ENCODE measurements around the gene CEBPE.

CEBPE gene

GRCh38 chr14:23126548-23127278, 7.7 kb upstream of the CEBPE start:
- Histone ChIP-seq H3K27me3 (ENCODE audit: low read length) (no peaks in the 10 kb centered on the region), H3K9ac (ENCODE audit: low read length) (no peak overlapping the region), H3K4me2 (ENCODE audit: low read depth, low read length, poor library complexity, severe bottlenecking) (no peak overlapping the region), H3K27ac (ENCODE audit: low read depth, low read length) (no peak overlapping the region), H4K20me1 (ENCODE audit: low read depth, low read length) (no peaks in the 10 kb centered on the region), H3K36me3 (ENCODE audit: low read length) (no peaks in the 10 kb centered on the region), H3K4me3 (ENCODE audit: insufficient read depth, low read length, poor library complexity, severe bottlenecking) (no peak overlapping the region), H3F3A (ENCODE audit: insufficient read depth) (no peaks in the 10 kb centered on the region), H3K79me2 (ENCODE audit: insufficient read depth, low read length) (no peaks in the 10 kb centered on the region), H2AFZ (ENCODE audit: low read depth, low read length, severe bottlenecking) (no peak overlapping the region), H3K9me2 (replicated peaks; ENCODE audit: insufficient read depth, low read length) (no peaks in the 10 kb centered on the region), H3K9me3 (ENCODE audit: insufficient read depth, low read length) (no peaks in the 10 kb centered on the region)
- no peak for TF ChIP-seq CTCF (IDR thresholded peaks at IDR 0.05; ENCODE audit: insufficient read depth, low read length, poor library complexity, severe bottlenecking)
- TF ChIP-seq EZH2phosphoT487 (conservative IDR thresholded peaks at IDR 0.05; ENCODE audit: low read length): no peak

- no peak overlapping the region for H3K9ac ChIP-seq (ENCODE audit: low read length)
- H3K9me2 ChIP-seq (replicated peaks; ENCODE audit: insufficient read depth, low read length): no peaks in the 10 kb centered on the region
- H3K27ac ChIP-seq (ENCODE audit: low read depth, low read length): no peak overlapping the region
- no peak overlapping the region for H3K4me2 ChIP-seq (ENCODE audit: low read depth, low read length, poor library complexity, severe bottlenecking)
- no peaks in the 10 kb centered on the region for H3K36me3 ChIP-seq (ENCODE audit: low read length)
- no peak overlapping the region for H3K4me3 ChIP-seq (ENCODE audit: insufficient read depth, low read length, poor library complexity, severe bottlenecking)
- H4K20me1 ChIP-seq (ENCODE audit: low read depth, low read length): no peaks in the 10 kb centered on the region
- H3K79me2 ChIP-seq (ENCODE audit: insufficient read depth, low read length): no peaks in the 10 kb centered on the region
- H2AFZ ChIP-seq (ENCODE audit: low read depth, low read length, severe bottlenecking): no peak overlapping the region
- no peak for TF ChIP-seq EZH2phosphoT487 (conservative IDR thresholded peaks at IDR 0.05; ENCODE audit: low read length)
- TF ChIP-seq CTCF (IDR thresholded peaks at IDR 0.05; ENCODE audit: insufficient read depth, low read length, poor library complexity, severe bottlenecking): no peak
- no peaks in the 10 kb centered on the region for H3K27me3 ChIP-seq (ENCODE audit: low read length)
- no peaks in the 10 kb centered on the region for H3F3A ChIP-seq (ENCODE audit: insufficient read depth)
- H3K9me3 ChIP-seq (ENCODE audit: insufficient read depth, low read length): no peaks in the 10 kb centered on the region
Observed at GRCh38 chr14:23125933-23126524, 7.0 kb upstream of the CEBPE start.

GRCh38 chr14:23125011-23125410, 6.0 kb upstream of the CEBPE start:
- H4K20me1 ChIP-seq (ENCODE audit: low read depth, low read length): no peaks in the 10 kb centered on the region
- no peaks in the 10 kb centered on the region for H3K36me3 ChIP-seq (ENCODE audit: low read length)
- H3K9me3 ChIP-seq (ENCODE audit: insufficient read depth, low read length): no peaks in the 10 kb centered on the region
- H3K9ac ChIP-seq (ENCODE audit: low read length): no peak overlapping the region
- no peaks in the 10 kb centered on the region for H3K9me2 ChIP-seq (replicated peaks; ENCODE audit: insufficient read depth, low read length)
- H3K4me3 ChIP-seq (ENCODE audit: insufficient read depth, low read length, poor library complexity, severe bottlenecking): no peak overlapping the region
- H3F3A ChIP-seq (ENCODE audit: insufficient read depth): no peaks in the 10 kb centered on the region
- H3K79me2 ChIP-seq (ENCODE audit: insufficient read depth, low read length): no peaks in the 10 kb centered on the region
- H3K27me3 ChIP-seq (ENCODE audit: low read length): no peaks in the 10 kb centered on the region
- TF ChIP-seq EZH2phosphoT487 (conservative IDR thresholded peaks at IDR 0.05; ENCODE audit: low read length): no peak
- no peak for TF ChIP-seq CTCF (IDR thresholded peaks at IDR 0.05; ENCODE audit: insufficient read depth, low read length, poor library complexity, severe bottlenecking)
- no peak overlapping the region for H3K27ac ChIP-seq (ENCODE audit: low read depth, low read length)
- no peak overlapping the region for H2AFZ ChIP-seq (ENCODE audit: low read depth, low read length, severe bottlenecking)
- H3K4me2 ChIP-seq (ENCODE audit: low read depth, low read length, poor library complexity, severe bottlenecking): no peak overlapping the region

Measured in SU-DHL-6 (cell line).